Fibroblast of villous mesenchyme (primary cell): Measurements from ENCODE around the gene MAP2K5. TPM values are rescaled to one million over a fixed set of nuclear protein-coding genes. Genes with fewer than 3 reads are reported as not detected.

ENCODE experiments used
- DNase-seq: peaks from one replicate; pipeline ENCODE4 v3.0.0-alpha.2; 2010; ENCODE audit warnings: low read depth
- H3K4me3 ChIP-seq: 2 replicates; pipeline ENCODE4 v1.5.1; 2011; ENCODE audit warnings: low read depth, mild to moderate bottlenecking, low read length
- CTCF ChIP-seq: IDR thresholded peaks from 2 replicates; pipeline ENCODE4 v1.5.1; 2012; ENCODE audit warnings: low read depth, mild to moderate bottlenecking, low read length; ENCODE audit not compliant: insufficient read depth
- total RNA-seq: library from RNA; depleted of rRNA; stranded (reverse); fragments of >200 nt; gene quantifications from 2 replicates; pipeline ENCODE4 v1.2.3, GENCODE V29; 2012

MAP2K5 gene
- total RNA-seq, 1 donor: 6.9 TPM

GRCh38 chr15:67774626-67775025 lies 232.1 kb downstream of the MAP2K5 start:
- no peak overlapping the region for H3K4me3 ChIP-seq
- DNase-seq: no peak
- TF ChIP-seq CTCF: no peak

GRCh38 chr15:67775250-67775649 lies 232.7 kb downstream of the MAP2K5 start:
- TF ChIP-seq CTCF: no peak
- DNase-seq: no peak
- no peak overlapping the region for H3K4me3 ChIP-seq

GRCh38 chr15:67775998-67776397 lies 233.5 kb downstream of the MAP2K5 start:
- TF ChIP-seq CTCF: no peak
- DNase-seq: no peak
- H3K4me3 ChIP-seq: no peak overlapping the region

- DNase-seq: no peak
- H3K4me3 ChIP-seq: no peak overlapping the region
- no peak for TF ChIP-seq CTCF
Observed at GRCh38 chr15:67776600-67776999, 234.1 kb downstream of the MAP2K5 start.

DNA sequence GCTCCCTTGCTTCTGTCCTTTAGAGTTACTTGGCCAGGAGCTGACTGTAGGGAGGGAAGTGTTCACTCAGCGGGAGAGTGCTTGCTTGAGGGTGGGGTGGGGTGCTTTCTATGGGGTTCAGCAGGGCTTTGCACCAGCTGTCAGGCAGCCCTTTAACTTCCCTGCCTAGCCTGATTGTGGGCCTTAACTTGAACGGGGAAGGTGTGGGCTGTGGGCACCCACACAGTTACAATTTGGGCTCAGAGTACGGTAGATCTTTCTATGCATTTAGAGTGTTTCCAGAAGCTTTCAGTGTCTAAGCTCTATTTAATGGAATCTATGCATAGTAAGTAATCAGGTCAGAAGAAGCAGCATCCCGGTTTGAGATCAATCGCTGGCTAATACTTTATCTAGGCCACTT lies 234.6 kb downstream of the MAP2K5 start:
- DNase-seq: no peak
- H3K4me3 ChIP-seq: no peak overlapping the region
- TF ChIP-seq CTCF: no peak

- no peak for TF ChIP-seq CTCF
- H3K4me3 ChIP-seq: no peak overlapping the region
- DNase-seq: no peak
Observed at GRCh38 chr15:67777773-67778172, 235.3 kb downstream of the MAP2K5 start.

GRCh38 chr15:67778968-67779548 lies 236.6 kb downstream of the MAP2K5 start:
- no peak for DNase-seq
- no peak for TF ChIP-seq CTCF
- no peak overlapping the region for H3K4me3 ChIP-seq
